Measurements from ENCODE around the gene SLC6A9. TPM values are rescaled to one million over a fixed set of nuclear protein-coding genes. Genes with fewer than 3 reads are reported as not detected.

The SLC6A9 gene
- total and polyA plus RNA-seq, 2 of the 8 experiments (the other 6 are each of a cell fraction or from before 2014, with no cell fraction given): 20.2 to 24.2 TPM

- H3K4me1 ChIP-seq (replicated peaks in 1 of 4; ENCODE audit: control insufficient read depth in 3 of 4, insufficient read depth in 4 of 4, low read length in 3 of 4): peaks cover 6 to 18% (median 12%) of the 10 kb centered on the region in 4 experiments
- peak within 1 kb of the TSS; percentile 64 for H3K4ac ChIP-seq (replicated peaks; ENCODE audit: insufficient read length, low read depth, low read length)
- H2AFZ ChIP-seq (ENCODE audit: low read length): peak within 1 kb of the TSS; percentile 55
- H2BK20ac ChIP-seq (ENCODE audit: low read length): no peak within 1 kb of the TSS
- ChIA-PET CTCF (ENCODE audit: partially characterized antibody) (interaction anchor here (0.6 to 9.2 kb wide), 16 partner anchors 14 to 1323 kb away, joined by 3 to 79 read pairs (median 4); partner anchors contain the start of genes CCDC24 and IPO13), POLR2A (ENCODE audit: partially characterized antibody) (interaction anchor here (0.6 to 12.9 kb wide), 25 partner anchors 12 to 657 kb away, joined by 3 to 189 read pairs (median 4); partner anchors contain the start of genes CCDC24, IPO13 and KDM4A)
- peak within 1 kb of the TSS; percentile 79 to 88 (median 82) for H3K4me3 ChIP-seq (ENCODE audit: extremely low read depth in 1 of 4, insufficient read depth in 2 of 4, low read depth in 3 of 4, low read length in 4 of 4)
- peak within 1 kb of the TSS; percentile 81 to 85 for H3K4me2 ChIP-seq (ENCODE audit: insufficient read depth in 1 of 2, low read depth in 2 of 2, low read length in 2 of 2)
- peak within 1 kb of the TSS; percentile 94; the same call in 1 of the 2 replicates for H2BK5ac ChIP-seq (ENCODE audit: low read depth, low read length)
- H3K27ac ChIP-seq (ENCODE audit: low read depth, low read length): peak within 1 kb of the TSS; percentile 85
- no peaks in the 10 kb centered on the region for H3K9me3 ChIP-seq (ENCODE audit: insufficient read depth in 2 of 2, low read depth in 1 of 2, low read length in 1 of 2)
- H3K79me1 ChIP-seq (ENCODE audit: low read depth, low read length): peaks cover 14% of the 10 kb centered on the region
- H3K79me2 ChIP-seq (ENCODE audit: control insufficient read depth in 1 of 2, insufficient read depth in 2 of 2, low read length in 2 of 2): peaks cover 0 to 25% of the 10 kb centered on the region in 2 experiments; a peak in 2 of 4 replicates
- H3K56ac ChIP-seq (replicated peaks; ENCODE audit: insufficient read length, low read depth, low read length): peak within 1 kb of the TSS; percentile 64
- peaks cover 4 to 24% of the 10 kb centered on the region in 2 experiments for H4K20me1 ChIP-seq (replicated peaks in 1 of 2; ENCODE audit: control insufficient read depth in 1 of 2, insufficient read depth in 2 of 2, low read length in 2 of 2)
- WGBS, 2 experiments (ENCODE audit: extremely low coverage in 1 of 2, insufficient coverage in 1 of 2, insufficient read length in 1 of 2, insufficient replicate concordance in 2 of 2, low coverage in 1 of 2, low lambda C conversion rate in 2 of 2, missing lambda C conversion rate in 1 of 2): 1% methylated on average over 82 of the region's 93 CpGs; no CpG with 5 or more reads in 1 of the 2 experiments
- H3K9ac ChIP-seq (replicated peaks in 1 of 4; ENCODE audit: extremely low read depth in 1 of 4, low read depth in 3 of 4, low read length in 3 of 4): peak within 1 kb of the TSS; percentile 62 to 89 (median 80)
- peak within 1 kb of the TSS; percentile 46; the same call in 1 of the 2 replicates for H2BK15ac ChIP-seq (ENCODE audit: low read length)
- no peak within 1 kb of the TSS for H2BK120ac ChIP-seq (replicated peaks; ENCODE audit: low read depth, low read length)
- no peak within 1 kb of the TSS for H3K23ac ChIP-seq (ENCODE audit: insufficient read length)
- peak within 1 kb of the TSS; percentile 96 for H4K8ac ChIP-seq (ENCODE audit: extremely low read depth, insufficient read depth, low read length)
- peak within 1 kb of the TSS; percentile 80 for H4K91ac ChIP-seq (replicated peaks; ENCODE audit: insufficient read length, low read length)
- H3K18ac ChIP-seq (ENCODE audit: extremely low read depth, low read length): peak within 1 kb of the TSS; percentile 71
- H2AK5ac ChIP-seq (ENCODE audit: low read depth, low read length): no peak within 1 kb of the TSS
- FAIRE-seq: no peak
- H3K23me2 ChIP-seq (ENCODE audit: low read depth, low read length): peaks cover 23% of the 10 kb centered on the region
- peak within 1 kb of the TSS; percentile 79 for H4K5ac ChIP-seq (ENCODE audit: insufficient read length, low read depth, low read length)
- DNase-seq (ENCODE audit: low read depth in 1 of 2, low spot score in 2 of 2): peak; percentile 69 to 97
- H3K14ac ChIP-seq (ENCODE audit: insufficient read length): no peak within 1 kb of the TSS
- peaks cover 2 to 33% (median 17%) of the 10 kb centered on the region in 4 experiments; a peak in 7 of 8 replicates for H3K36me3 ChIP-seq (ENCODE audit: control insufficient read depth in 2 of 4, insufficient read depth in 4 of 4, low read length in 3 of 4)
- no peaks in the 10 kb centered on the region for H3K27me3 ChIP-seq (replicated peaks in 1 of 4; ENCODE audit: control insufficient read depth in 3 of 4, extremely low read depth in 1 of 4, insufficient read depth in 3 of 4, low read length in 3 of 4)
- no peak within 1 kb of the TSS; the same call in 1 of the 2 replicates for H2BK12ac ChIP-seq (ENCODE audit: low read depth, low read length)
- no peak for TF ChIP-seq GABPA (IDR thresholded peaks at IDR 0.05; ENCODE audit: borderline replicate concordance, insufficient read depth, low read length)
- TF ChIP-seq SRF (IDR thresholded peaks at IDR 0.05; ENCODE audit: low read depth, low read length): peak; percentile 76
- TF ChIP-seq ZNF274 (IDR thresholded peaks at IDR 0.05; ENCODE audit: borderline replicate concordance, extremely low read depth, low read length): no peak
- TF ChIP-seq POU5F1 (IDR thresholded peaks at IDR 0.05; ENCODE audit: low read depth, low read length): no peak
- peak in 1 of 3 experiments; percentile 3; a peak in 2 of 4 replicates for TF ChIP-seq CTCF (IDR thresholded peaks at IDR 0.05; ENCODE audit: control extremely low read depth in 1 of 3, insufficient read depth in 1 of 3, low read depth in 1 of 3, low read length in 3 of 3)
- 0 out of 4 replicates have a peak, but pooled peaks of 1 of the 2 experiments have one; percentile 77 for TF ChIP-seq SIN3A (conservative IDR thresholded peaks at IDR 0.05 in 1 of 2, IDR thresholded peaks at IDR 0.05 in 1 of 2; ENCODE audit: low read depth in 1 of 2, low read length in 2 of 2)
- no peak for TF ChIP-seq EP300 (IDR thresholded peaks at IDR 0.05; ENCODE audit: borderline replicate concordance in 1 of 2, low read depth in 2 of 2, low read length in 2 of 2)
Observed at GRCh38 chr1:43974443-43975248, 56.6 kb downstream of the SLC6A9 start, which contains the start of gene ATP6V0B. ATP6V0B (plus strand) TSS chr1:43974960; CDS start chr1:43975041, 81 bp downstream.

Data from H1 (cell line).